ENCODE results near the gene WDR54. TPM values are rescaled to one million over a fixed set of nuclear protein-coding genes. Genes with fewer than 3 reads are reported as not detected.

Gene WDR54
- total RNA-seq, 1 experiment from 2014 or later, result 54.9 TPM

- TF ChIP-seq, protein P1, sequence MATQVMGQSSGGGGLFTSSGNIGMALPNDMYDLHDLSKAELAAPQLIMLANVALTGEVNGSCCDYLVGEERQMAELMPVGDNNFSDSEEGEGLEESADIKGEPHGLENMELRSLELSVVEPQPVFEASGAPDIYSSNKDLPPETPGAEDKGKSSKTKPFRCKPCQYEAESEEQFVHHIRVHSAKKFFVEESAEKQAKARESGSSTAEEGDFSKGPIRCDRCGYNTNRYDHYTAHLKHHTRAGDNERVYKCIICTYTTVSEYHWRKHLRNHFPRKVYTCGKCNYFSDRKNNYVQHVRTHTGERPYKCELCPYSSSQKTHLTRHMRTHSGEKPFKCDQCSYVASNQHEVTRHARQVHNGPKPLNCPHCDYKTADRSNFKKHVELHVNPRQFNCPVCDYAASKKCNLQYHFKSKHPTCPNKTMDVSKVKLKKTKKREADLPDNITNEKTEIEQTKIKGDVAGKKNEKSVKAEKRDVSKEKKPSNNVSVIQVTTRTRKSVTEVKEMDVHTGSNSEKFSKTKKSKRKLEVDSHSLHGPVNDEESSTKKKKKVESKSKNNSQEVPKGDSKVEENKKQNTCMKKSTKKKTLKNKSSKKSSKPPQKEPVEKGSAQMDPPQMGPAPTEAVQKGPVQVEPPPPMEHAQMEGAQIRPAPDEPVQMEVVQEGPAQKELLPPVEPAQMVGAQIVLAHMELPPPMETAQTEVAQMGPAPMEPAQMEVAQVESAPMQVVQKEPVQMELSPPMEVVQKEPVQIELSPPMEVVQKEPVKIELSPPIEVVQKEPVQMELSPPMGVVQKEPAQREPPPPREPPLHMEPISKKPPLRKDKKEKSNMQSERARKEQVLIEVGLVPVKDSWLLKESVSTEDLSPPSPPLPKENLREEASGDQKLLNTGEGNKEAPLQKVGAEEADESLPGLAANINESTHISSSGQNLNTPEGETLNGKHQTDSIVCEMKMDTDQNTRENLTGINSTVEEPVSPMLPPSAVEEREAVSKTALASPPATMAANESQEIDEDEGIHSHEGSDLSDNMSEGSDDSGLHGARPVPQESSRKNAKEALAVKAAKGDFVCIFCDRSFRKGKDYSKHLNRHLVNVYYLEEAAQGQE (IDR thresholded peaks at IDR 0.05; ENCODE audit: low read depth), result no peak
- TF ChIP-seq ELF1 (IDR thresholded peaks at IDR 0.05; ENCODE audit: borderline replicate concordance, low read depth) (no peak), MAX (IDR thresholded peaks at IDR 0.05) (no peak), RAD21 (IDR thresholded peaks at IDR 0.05; ENCODE audit: low read depth) (no peak), ZFX (IDR thresholded peaks at IDR 0.05) (no peak)
- TF ChIP-seq, protein P2, sequence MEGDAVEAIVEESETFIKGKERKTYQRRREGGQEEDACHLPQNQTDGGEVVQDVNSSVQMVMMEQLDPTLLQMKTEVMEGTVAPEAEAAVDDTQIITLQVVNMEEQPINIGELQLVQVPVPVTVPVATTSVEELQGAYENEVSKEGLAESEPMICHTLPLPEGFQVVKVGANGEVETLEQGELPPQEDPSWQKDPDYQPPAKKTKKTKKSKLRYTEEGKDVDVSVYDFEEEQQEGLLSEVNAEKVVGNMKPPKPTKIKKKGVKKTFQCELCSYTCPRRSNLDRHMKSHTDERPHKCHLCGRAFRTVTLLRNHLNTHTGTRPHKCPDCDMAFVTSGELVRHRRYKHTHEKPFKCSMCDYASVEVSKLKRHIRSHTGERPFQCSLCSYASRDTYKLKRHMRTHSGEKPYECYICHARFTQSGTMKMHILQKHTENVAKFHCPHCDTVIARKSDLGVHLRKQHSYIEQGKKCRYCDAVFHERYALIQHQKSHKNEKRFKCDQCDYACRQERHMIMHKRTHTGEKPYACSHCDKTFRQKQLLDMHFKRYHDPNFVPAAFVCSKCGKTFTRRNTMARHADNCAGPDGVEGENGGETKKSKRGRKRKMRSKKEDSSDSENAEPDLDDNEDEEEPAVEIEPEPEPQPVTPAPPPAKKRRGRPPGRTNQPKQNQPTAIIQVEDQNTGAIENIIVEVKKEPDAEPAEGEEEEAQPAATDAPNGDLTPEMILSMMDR (IDR thresholded peaks at IDR 0.05 in 2 of 3, conservative IDR thresholded peaks at IDR 0.05 in 1 of 3; ENCODE audit: borderline replicate concordance in 1 of 3, insufficient read depth in 1 of 3, low read depth in 2 of 3, low read length in 2 of 3), result no peak
Measured at GRCh38 chr2:74436848-74437695, 15.5 kb downstream of the WDR54 start.

More at GRCh38 chr2:74436848-74437695, 15.5 kb downstream of the WDR54 start:
- Histone ChIP-seq H3K4me3 (replicated peaks in 1 of 2; ENCODE audit: low read depth in 1 of 2, low read length in 2 of 2) (no peak overlapping the region), H3K9me3 (ENCODE audit: control insufficient read depth in 1 of 2, insufficient read depth in 1 of 2, low read depth in 1 of 2, low read length in 2 of 2) (no peaks in the 10 kb centered on the region), H3K36me3 (ENCODE audit: control insufficient read depth in 1 of 2, insufficient read depth in 2 of 2, low read length in 2 of 2) (peaks cover 4 to 13% of the 10 kb centered on the region in 2 experiments; a peak in 2 of 4 replicates), H3K4me2 (ENCODE audit: low read length) (no peak overlapping the region), H3K4me1 (ENCODE audit: control insufficient read depth in 1 of 2, insufficient read depth in 2 of 2, low read length in 2 of 2) (peaks cover 8 to 22% of the 10 kb centered on the region in 2 experiments; a peak in 3 of 4 replicates), H3K27ac (ENCODE audit: low read depth, low read length) (no peak overlapping the region), H3K27me3 (ENCODE audit: insufficient read depth, low read length) (no peaks in the 10 kb centered on the region), H4K20me1 (ENCODE audit: insufficient read depth) (no peaks in the 10 kb centered on the region; the same call in 1 of the 2 replicates), H2AFZ (ENCODE audit: low read depth, low read length, poor library complexity, severe bottlenecking) (no peak overlapping the region), H3K9me2 (ENCODE audit: insufficient read depth) (no peaks in the 10 kb centered on the region), H3K9ac (ENCODE audit: low read length) (no peak overlapping the region), H3K79me2 (ENCODE audit: insufficient read depth, low read length) (peaks cover 83% of the 10 kb centered on the region)
- ChIA-PET RAD21 (ENCODE audit: low non-redundant PET in 1 of 2, low total read pairs in 2 of 2, uncharacterized antibody in 2 of 2, unreplicated experiment in 2 of 2) (no interaction called here), CTCF (no interaction called here), POLR2A (no interaction called here)
- intact Hi-C loops (cut with micrococcal nuclease), result no loop called here
- no peak for DNase-seq (ENCODE audit: low read depth, low spot score)
- no TSS peak for BruUV-seq (replicated peaks)
- ATAC-seq, result no peak

All from HCT116 (cell line).